Vagina (tissue), 2 donors: ENCODE data around the gene HPSE.

Source experiments
- POLR2A ChIP-seq, 2 donors: fragments of 450-650 bp; IDR thresholded peaks; one replicate each; pipeline ENCODE4 v1.6.1; 2017; ENCODE audit warnings: antibody characterized with exemption in 2 of 2, mild to moderate bottlenecking in 2 of 2, moderate library complexity in 2 of 2
- POLR2AphosphoS5 ChIP-seq, 2 donors: sonication (generic); formaldehyde crosslinking; IDR thresholded peaks; one replicate each; pipeline ENCODE4 v1.9.0; 2017; ENCODE audit warnings: antibody characterized with exemption in 2 of 2, mild to moderate bottlenecking in 2 of 2, low read depth in 1 of 2; ENCODE audit not compliant: insufficient read depth in 1 of 2
- TF ChIP-seq, protein P1 (sequence below), 3 experiments: fragments of 450-650 bp in 2 of 3; fragments of 200-600 bp in 1 of 3; sonication (generic) in 1 of 3; IDR thresholded peaks; one replicate each; pipeline ENCODE4 v1.5.1; 2017 to 2019; ENCODE audit warnings: antibody characterized with exemption in 3 of 3, mild to moderate bottlenecking in 2 of 3, moderate library complexity in 2 of 3

DNA sequence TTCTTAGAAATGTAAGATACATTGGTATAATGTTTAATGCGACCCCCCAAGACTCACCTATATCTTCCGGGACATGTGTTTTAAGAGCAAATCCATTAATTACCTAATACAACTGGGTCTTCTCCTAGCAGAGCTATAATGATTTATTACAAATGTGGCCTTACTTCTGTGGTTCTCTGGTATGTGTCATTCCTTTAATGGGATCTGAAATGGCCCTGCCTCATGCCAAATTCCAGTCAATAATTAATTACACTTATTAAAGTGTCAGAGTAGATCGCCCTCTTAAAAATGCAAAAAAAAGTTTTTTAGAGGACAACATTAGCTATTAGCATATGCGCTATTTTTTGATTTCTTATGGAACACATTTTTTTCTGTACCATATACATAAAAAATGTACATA is 17.0 kb downstream of the HPSE start:
- TF ChIP-seq, protein P1, sequence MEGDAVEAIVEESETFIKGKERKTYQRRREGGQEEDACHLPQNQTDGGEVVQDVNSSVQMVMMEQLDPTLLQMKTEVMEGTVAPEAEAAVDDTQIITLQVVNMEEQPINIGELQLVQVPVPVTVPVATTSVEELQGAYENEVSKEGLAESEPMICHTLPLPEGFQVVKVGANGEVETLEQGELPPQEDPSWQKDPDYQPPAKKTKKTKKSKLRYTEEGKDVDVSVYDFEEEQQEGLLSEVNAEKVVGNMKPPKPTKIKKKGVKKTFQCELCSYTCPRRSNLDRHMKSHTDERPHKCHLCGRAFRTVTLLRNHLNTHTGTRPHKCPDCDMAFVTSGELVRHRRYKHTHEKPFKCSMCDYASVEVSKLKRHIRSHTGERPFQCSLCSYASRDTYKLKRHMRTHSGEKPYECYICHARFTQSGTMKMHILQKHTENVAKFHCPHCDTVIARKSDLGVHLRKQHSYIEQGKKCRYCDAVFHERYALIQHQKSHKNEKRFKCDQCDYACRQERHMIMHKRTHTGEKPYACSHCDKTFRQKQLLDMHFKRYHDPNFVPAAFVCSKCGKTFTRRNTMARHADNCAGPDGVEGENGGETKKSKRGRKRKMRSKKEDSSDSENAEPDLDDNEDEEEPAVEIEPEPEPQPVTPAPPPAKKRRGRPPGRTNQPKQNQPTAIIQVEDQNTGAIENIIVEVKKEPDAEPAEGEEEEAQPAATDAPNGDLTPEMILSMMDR (IDR thresholded peaks at IDR 0.05), result no peak
- no peak for TF ChIP-seq POLR2A (IDR thresholded peaks at IDR 0.05)
- TF ChIP-seq POLR2AphosphoS5 (IDR thresholded peaks at IDR 0.05; ENCODE audit: insufficient read depth in 1 of 2, low read depth in 1 of 2), result no peak
